DMS 273 (cell line): ENCODE data around the gene SEL1L3.

Experiments
- DNase-seq: peaks from one replicate; lab custom pipeline; 2025; ENCODE audit not compliant: unreplicated experiment; lab: John Stamatoyannopoulos, UW

Gene SEL1L3

GRCh38 chr4:25759101-25759500 lies 103.7 kb downstream of the SEL1L3 start:
- no peak for DNase-seq

- DNase-seq = no peak
Measured at GRCh38 chr4:25757452-25757851, 105.3 kb downstream of the SEL1L3 start.

- no peak for DNase-seq
Measured at GRCh38 chr4:25756503-25756902, 106.3 kb downstream of the SEL1L3 start.

- DNase-seq = no peak
Measured at GRCh38 chr4:25755911-25756310, 106.9 kb downstream of the SEL1L3 start.

GRCh38 chr4:25753239-25753638 lies 109.5 kb downstream of the SEL1L3 start:
- no peak for DNase-seq

- no peak for DNase-seq
Measured at GRCh38 chr4:25750874-25751273, 111.9 kb downstream of the SEL1L3 start.

GRCh38 chr4:25749150-25749794 lies 113.5 kb downstream of the SEL1L3 start:
- DNase-seq = no peak

- peak; percentile 0 for DNase-seq
Measured at GRCh38 chr4:25743971-25744370, 118.8 kb downstream of the SEL1L3 start.

GRCh38 chr4:25729564-25729963 lies 133.2 kb downstream of the SEL1L3 start:
- DNase-seq = no peak

GRCh38 chr4:25728886-25729285 lies 133.9 kb downstream of the SEL1L3 start:
- DNase-seq = no peak

- no peak for DNase-seq
Measured at GRCh38 chr4:25727711-25728493, 134.9 kb downstream of the SEL1L3 start.

- DNase-seq = no peak
Measured at GRCh38 chr4:25725870-25726269, 136.9 kb downstream of the SEL1L3 start.

GRCh38 chr4:25723409-25723808 lies 139.4 kb downstream of the SEL1L3 start:
- DNase-seq = no peak

- no peak for DNase-seq
Measured at GRCh38 chr4:25722964-25723363, 139.8 kb downstream of the SEL1L3 start.

- DNase-seq = no peak
Measured at GRCh38 chr4:25713812-25714211, 149.0 kb downstream of the SEL1L3 start.

- no peak for DNase-seq
Measured at GRCh38 chr4:25712611-25713010, 150.2 kb downstream of the SEL1L3 start.

- no peak for DNase-seq
Measured at GRCh38 chr4:25710637-25711036, 152.2 kb downstream of the SEL1L3 start.

- no peak for DNase-seq
Measured at GRCh38 chr4:25704516-25704915, 158.3 kb downstream of the SEL1L3 start.

GRCh38 chr4:25703731-25704388 lies 158.9 kb downstream of the SEL1L3 start:
- no peak for DNase-seq

GRCh38 chr4:25702848-25703247 lies 159.9 kb downstream of the SEL1L3 start:
- peak; percentile 15 for DNase-seq

GRCh38 chr4:25700661-25701060 lies 162.1 kb downstream of the SEL1L3 start:
- DNase-seq = no peak

GRCh38 chr4:25697516-25697915 lies 165.3 kb downstream of the SEL1L3 start:
- no peak for DNase-seq
